ENCODE data around the gene ROCK1. TPM values are rescaled to one million over a fixed set of nuclear protein-coding genes. Genes with fewer than 3 reads are reported as not detected.

Gene ROCK1
- total and polyA plus RNA-seq, 4 donors, result 7.4 to 28.7 (median 18.7) TPM

DNA sequence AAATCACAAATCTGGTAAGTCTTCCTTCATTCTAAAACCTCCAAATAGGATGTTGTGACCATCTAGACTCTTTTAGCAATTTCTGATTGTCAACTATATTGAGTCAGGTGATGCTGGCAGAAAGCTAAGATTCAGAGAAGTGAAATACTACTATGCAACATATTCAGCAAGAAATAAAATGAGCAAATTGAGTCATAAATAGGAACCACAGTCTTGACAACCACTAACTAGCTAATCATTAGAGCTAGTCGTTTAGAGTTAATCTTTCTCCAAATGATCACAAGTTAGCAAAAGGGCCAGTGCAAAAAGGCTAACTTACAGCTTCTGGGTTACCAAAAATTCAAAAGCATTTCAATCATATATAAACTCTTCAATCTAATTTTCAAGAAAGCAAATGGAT lies 54.5 kb downstream of the ROCK1 start (continued):
- TF ChIP-seq, protein P1, sequence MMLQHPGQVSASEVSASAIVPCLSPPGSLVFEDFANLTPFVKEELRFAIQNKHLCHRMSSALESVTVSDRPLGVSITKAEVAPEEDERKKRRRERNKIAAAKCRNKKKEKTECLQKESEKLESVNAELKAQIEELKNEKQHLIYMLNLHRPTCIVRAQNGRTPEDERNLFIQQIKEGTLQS (IDR thresholded peaks at IDR 0.05), result no peak
- TF ChIP-seq HNF4G (IDR thresholded peaks at IDR 0.05) (no peak), HNF4A (conservative IDR thresholded peaks at IDR 0.05) (no peak), EGR1 (IDR thresholded peaks at IDR 0.05; ENCODE audit: low read depth in 2 of 2) (no peak)

DNA sequence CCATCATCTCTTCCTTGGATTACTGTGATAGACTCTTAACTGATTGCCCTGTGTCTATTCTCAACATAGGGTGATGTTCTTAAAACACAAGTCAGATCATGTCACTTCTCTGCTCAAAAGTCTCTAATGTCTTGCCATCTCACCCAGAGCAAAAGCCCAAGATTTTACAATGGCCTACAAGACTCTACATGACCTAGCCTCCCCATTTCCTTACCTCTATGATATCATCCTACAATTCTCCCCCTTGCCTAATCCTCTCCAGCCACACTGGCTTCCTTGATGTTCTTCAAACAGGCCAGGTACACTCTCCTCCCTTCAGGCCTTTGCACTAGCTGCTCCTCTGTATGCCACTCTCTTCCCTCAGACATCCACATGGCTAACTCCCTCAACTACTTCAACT lies 55.1 kb downstream of the ROCK1 start:
- no peak for DNase-seq (ENCODE audit: low spot score)
- no peak overlapping the region for H3K27ac ChIP-seq (ENCODE audit: low read depth in 1 of 2, low read length in 2 of 2)
- H3K36me3 ChIP-seq (ENCODE audit: control insufficient read depth in 4 of 4, insufficient read depth in 3 of 4, low read depth in 1 of 4, low read length in 3 of 4), result no peaks in the 10 kb centered on the region
- H3K9me3 ChIP-seq (ENCODE audit: control insufficient read depth in 4 of 4, low read length in 3 of 4), result no peaks in the 10 kb centered on the region
- no peak for TF ChIP-seq GABPA (IDR thresholded peaks at IDR 0.05 in 1 of 2, conservative IDR thresholded peaks at IDR 0.05 in 1 of 2)
- no peak for TF ChIP-seq FOXA1 (IDR thresholded peaks at IDR 0.05)
- TF ChIP-seq HNF4G (IDR thresholded peaks at IDR 0.05), result no peak
- TF ChIP-seq, protein P2, sequence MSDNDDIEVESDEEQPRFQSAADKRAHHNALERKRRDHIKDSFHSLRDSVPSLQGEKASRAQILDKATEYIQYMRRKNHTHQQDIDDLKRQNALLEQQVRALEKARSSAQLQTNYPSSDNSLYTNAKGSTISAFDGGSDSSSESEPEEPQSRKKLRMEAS (IDR thresholded peaks at IDR 0.05), result no peak
- no peak for TF ChIP-seq RXRA (IDR thresholded peaks at IDR 0.05)
- TF ChIP-seq FOXA2 (IDR thresholded peaks at IDR 0.05), result no peak
- TF ChIP-seq NR2F2 (IDR thresholded peaks at IDR 0.05), result no peak
- TF ChIP-seq, protein P1 (IDR thresholded peaks at IDR 0.05), result no peak
- no peak for TF ChIP-seq YY1 (IDR thresholded peaks at IDR 0.05)
- TF ChIP-seq TAF1 (conservative IDR thresholded peaks at IDR 0.05), result no peak
- TF ChIP-seq HNF4A (conservative IDR thresholded peaks at IDR 0.05), result no peak
- TF ChIP-seq SP1 (IDR thresholded peaks at IDR 0.05), result no peak
- TF ChIP-seq JUND (IDR thresholded peaks at IDR 0.05), result no peak
- no peak overlapping the region for H3K4me3 ChIP-seq (ENCODE audit: low read depth in 1 of 3, low read length in 3 of 3)
- no peak overlapping the region for H3K9ac ChIP-seq (ENCODE audit: low read depth in 1 of 2, low read length in 2 of 2)
- H3K4me1 ChIP-seq (ENCODE audit: control insufficient read depth in 4 of 4, insufficient read depth in 4 of 4, low read length in 3 of 4), result peaks cover 4 to 11% (median 6%) of the 10 kb centered on the region in 4 donors
- no peaks in the 10 kb centered on the region for H3K27me3 ChIP-seq (ENCODE audit: control insufficient read depth in 4 of 4, insufficient read depth in 4 of 4, low read length in 3 of 4)

DNA sequence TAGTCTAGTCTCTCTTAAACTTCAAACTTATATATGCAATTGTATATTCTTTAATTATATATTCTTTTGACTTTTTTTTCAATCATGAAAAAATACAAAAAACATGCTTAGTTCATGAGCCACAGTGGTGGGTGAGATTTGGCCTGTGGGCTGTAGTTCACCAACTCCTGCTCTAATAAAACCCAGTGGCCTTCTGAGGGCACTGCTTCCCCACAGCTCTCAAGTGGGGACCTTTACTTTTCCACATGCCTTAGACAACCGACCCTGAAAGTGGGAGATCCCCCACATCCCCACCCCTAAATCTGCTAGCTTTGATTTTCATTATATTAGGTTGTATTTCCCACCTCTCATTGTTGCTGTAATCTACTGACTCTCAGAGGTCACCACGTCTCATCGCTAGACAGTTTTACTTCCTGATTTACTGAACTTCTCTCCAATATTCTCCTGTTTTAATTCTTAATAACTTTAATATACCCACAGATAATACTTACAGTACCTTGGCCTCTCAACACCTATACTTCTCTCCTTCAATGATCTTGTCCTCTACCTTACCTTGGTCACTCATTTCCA lies 57.3 kb downstream of the ROCK1 start:
- H3K9ac ChIP-seq (ENCODE audit: low read depth in 1 of 2, low read length in 2 of 2), result no peak overlapping the region
- no peak for DNase-seq (ENCODE audit: low spot score)
- peaks cover 4 to 11% (median 6%) of the 10 kb centered on the region in 4 donors for H3K4me1 ChIP-seq (ENCODE audit: control insufficient read depth in 4 of 4, insufficient read depth in 4 of 4, low read length in 3 of 4)
- 72% methylated on average over 3 of the region's 3 CpGs for WGBS
- no peaks in the 10 kb centered on the region for H3K36me3 ChIP-seq (ENCODE audit: control insufficient read depth in 4 of 4, insufficient read depth in 3 of 4, low read depth in 1 of 4, low read length in 3 of 4)
- no peak overlapping the region for H3K4me3 ChIP-seq (ENCODE audit: low read depth in 1 of 3, low read length in 3 of 3)
- H3K27me3 ChIP-seq (ENCODE audit: control insufficient read depth in 4 of 4, insufficient read depth in 4 of 4, low read length in 3 of 4), result no peaks in the 10 kb centered on the region
- H3K27ac ChIP-seq (ENCODE audit: low read depth in 1 of 2, low read length in 2 of 2), result no peak overlapping the region
- H3K9me3 ChIP-seq (ENCODE audit: control insufficient read depth in 4 of 4, low read length in 3 of 4), result no peaks in the 10 kb centered on the region
- TF ChIP-seq, protein P3, sequence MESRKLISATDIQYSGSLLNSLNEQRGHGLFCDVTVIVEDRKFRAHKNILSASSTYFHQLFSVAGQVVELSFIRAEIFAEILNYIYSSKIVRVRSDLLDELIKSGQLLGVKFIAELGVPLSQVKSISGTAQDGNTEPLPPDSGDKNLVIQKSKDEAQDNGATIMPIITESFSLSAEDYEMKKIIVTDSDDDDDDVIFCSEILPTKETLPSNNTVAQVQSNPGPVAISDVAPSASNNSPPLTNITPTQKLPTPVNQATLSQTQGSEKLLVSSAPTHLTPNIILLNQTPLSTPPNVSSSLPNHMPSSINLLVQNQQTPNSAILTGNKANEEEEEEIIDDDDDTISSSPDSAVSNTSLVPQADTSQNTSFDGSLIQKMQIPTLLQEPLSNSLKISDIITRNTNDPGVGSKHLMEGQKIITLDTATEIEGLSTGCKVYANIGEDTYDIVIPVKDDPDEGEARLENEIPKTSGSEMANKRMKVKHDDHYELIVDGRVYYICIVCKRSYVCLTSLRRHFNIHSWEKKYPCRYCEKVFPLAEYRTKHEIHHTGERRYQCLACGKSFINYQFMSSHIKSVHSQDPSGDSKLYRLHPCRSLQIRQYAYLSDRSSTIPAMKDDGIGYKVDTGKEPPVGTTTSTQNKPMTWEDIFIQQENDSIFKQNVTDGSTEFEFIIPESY (IDR thresholded peaks at IDR 0.05), result no peak
- TF ChIP-seq SP1 (IDR thresholded peaks at IDR 0.05) (no peak), YY1 (IDR thresholded peaks at IDR 0.05) (no peak), EGR1 (IDR thresholded peaks at IDR 0.05; ENCODE audit: low read depth in 2 of 2) (no peak), HNF4G (IDR thresholded peaks at IDR 0.05) (no peak), FOXA1 (IDR thresholded peaks at IDR 0.05) (no peak), RXRA (IDR thresholded peaks at IDR 0.05) (no peak), NR2F2 (IDR thresholded peaks at IDR 0.05) (no peak)
- TF ChIP-seq, protein P4, sequence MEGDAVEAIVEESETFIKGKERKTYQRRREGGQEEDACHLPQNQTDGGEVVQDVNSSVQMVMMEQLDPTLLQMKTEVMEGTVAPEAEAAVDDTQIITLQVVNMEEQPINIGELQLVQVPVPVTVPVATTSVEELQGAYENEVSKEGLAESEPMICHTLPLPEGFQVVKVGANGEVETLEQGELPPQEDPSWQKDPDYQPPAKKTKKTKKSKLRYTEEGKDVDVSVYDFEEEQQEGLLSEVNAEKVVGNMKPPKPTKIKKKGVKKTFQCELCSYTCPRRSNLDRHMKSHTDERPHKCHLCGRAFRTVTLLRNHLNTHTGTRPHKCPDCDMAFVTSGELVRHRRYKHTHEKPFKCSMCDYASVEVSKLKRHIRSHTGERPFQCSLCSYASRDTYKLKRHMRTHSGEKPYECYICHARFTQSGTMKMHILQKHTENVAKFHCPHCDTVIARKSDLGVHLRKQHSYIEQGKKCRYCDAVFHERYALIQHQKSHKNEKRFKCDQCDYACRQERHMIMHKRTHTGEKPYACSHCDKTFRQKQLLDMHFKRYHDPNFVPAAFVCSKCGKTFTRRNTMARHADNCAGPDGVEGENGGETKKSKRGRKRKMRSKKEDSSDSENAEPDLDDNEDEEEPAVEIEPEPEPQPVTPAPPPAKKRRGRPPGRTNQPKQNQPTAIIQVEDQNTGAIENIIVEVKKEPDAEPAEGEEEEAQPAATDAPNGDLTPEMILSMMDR (IDR thresholded peaks at IDR 0.05; ENCODE audit: low read depth, low read length, missing input control), result no peak
- TF ChIP-seq, protein P5, sequence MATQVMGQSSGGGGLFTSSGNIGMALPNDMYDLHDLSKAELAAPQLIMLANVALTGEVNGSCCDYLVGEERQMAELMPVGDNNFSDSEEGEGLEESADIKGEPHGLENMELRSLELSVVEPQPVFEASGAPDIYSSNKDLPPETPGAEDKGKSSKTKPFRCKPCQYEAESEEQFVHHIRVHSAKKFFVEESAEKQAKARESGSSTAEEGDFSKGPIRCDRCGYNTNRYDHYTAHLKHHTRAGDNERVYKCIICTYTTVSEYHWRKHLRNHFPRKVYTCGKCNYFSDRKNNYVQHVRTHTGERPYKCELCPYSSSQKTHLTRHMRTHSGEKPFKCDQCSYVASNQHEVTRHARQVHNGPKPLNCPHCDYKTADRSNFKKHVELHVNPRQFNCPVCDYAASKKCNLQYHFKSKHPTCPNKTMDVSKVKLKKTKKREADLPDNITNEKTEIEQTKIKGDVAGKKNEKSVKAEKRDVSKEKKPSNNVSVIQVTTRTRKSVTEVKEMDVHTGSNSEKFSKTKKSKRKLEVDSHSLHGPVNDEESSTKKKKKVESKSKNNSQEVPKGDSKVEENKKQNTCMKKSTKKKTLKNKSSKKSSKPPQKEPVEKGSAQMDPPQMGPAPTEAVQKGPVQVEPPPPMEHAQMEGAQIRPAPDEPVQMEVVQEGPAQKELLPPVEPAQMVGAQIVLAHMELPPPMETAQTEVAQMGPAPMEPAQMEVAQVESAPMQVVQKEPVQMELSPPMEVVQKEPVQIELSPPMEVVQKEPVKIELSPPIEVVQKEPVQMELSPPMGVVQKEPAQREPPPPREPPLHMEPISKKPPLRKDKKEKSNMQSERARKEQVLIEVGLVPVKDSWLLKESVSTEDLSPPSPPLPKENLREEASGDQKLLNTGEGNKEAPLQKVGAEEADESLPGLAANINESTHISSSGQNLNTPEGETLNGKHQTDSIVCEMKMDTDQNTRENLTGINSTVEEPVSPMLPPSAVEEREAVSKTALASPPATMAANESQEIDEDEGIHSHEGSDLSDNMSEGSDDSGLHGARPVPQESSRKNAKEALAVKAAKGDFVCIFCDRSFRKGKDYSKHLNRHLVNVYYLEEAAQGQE (IDR thresholded peaks at IDR 0.05), result no peak
- TF ChIP-seq, protein P1 (IDR thresholded peaks at IDR 0.05), result no peak

All from liver (tissue), 9 donors.